Measurements from ENCODE around the gene SYNE2. TPM values are rescaled to one million over a fixed set of nuclear protein-coding genes. Genes with fewer than 3 reads are reported as not detected.

SYNE2 gene
- total RNA-seq, 1 experiment from 2014 or later: 37.5 TPM

DNA sequence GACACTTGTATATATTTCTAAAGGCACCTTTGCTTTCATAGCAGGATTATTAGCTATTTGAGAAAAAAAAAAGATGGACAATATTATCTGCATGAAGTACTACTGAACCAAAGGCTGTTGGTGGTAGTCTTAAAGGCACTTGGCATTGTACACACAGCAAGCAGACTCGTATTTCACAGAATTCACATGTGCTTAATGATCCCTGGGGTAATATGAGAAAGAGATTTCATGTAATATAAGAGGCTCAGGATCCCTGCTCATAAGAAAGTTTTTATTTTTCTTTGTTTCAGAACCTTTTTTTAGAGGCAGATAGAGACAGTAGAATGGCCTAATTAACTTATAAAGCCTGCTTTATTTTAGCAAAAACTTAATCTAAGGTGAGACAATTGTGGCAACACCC lies 59.5 kb downstream of the SYNE2 start:
- H3K9me3 ChIP-seq (ENCODE audit: control insufficient read depth, insufficient read depth, low read depth, low read length): no peaks in the 10 kb centered on the region
- intact Hi-C loops (cut with micrococcal nuclease; ENCODE audit: unreplicated experiment): no loop called here
- ATAC-seq: no peak
- no peaks in the 10 kb centered on the region for H3K27me3 ChIP-seq (ENCODE audit: control insufficient read depth, insufficient read depth, low read length)
- H3K36me3 ChIP-seq (ENCODE audit: control insufficient read depth, insufficient read depth, low read length): no peaks in the 10 kb centered on the region
- no peak for DNase-seq (ENCODE audit: low read depth, low spot score)
- no peak overlapping the region for H3K27ac ChIP-seq (ENCODE audit: low read length)
- POLR2A ChIA-PET: no interaction called here
- in situ Hi-C loops (cut with HindIII; ENCODE audit: low pct_unique_long_range_greater_than_20kb, low sequenced_read_pairs): no loop called here
- no peak overlapping the region for H3K4me3 ChIP-seq (ENCODE audit: low read depth in 2 of 2, low read length in 2 of 2)
- CTCF ChIA-PET: no interaction called here
- H3K4me1 ChIP-seq (ENCODE audit: control insufficient read depth, insufficient read depth, low read length): no peaks in the 10 kb centered on the region
- TF ChIP-seq POLR2AphosphoS5 (IDR thresholded peaks at IDR 0.05; ENCODE audit: low read depth, low read length): no peak
- TF ChIP-seq SIN3A (IDR thresholded peaks at IDR 0.05; ENCODE audit: borderline replicate concordance, insufficient read depth, low read depth, low read length): no peak
- TF ChIP-seq, protein P1, sequence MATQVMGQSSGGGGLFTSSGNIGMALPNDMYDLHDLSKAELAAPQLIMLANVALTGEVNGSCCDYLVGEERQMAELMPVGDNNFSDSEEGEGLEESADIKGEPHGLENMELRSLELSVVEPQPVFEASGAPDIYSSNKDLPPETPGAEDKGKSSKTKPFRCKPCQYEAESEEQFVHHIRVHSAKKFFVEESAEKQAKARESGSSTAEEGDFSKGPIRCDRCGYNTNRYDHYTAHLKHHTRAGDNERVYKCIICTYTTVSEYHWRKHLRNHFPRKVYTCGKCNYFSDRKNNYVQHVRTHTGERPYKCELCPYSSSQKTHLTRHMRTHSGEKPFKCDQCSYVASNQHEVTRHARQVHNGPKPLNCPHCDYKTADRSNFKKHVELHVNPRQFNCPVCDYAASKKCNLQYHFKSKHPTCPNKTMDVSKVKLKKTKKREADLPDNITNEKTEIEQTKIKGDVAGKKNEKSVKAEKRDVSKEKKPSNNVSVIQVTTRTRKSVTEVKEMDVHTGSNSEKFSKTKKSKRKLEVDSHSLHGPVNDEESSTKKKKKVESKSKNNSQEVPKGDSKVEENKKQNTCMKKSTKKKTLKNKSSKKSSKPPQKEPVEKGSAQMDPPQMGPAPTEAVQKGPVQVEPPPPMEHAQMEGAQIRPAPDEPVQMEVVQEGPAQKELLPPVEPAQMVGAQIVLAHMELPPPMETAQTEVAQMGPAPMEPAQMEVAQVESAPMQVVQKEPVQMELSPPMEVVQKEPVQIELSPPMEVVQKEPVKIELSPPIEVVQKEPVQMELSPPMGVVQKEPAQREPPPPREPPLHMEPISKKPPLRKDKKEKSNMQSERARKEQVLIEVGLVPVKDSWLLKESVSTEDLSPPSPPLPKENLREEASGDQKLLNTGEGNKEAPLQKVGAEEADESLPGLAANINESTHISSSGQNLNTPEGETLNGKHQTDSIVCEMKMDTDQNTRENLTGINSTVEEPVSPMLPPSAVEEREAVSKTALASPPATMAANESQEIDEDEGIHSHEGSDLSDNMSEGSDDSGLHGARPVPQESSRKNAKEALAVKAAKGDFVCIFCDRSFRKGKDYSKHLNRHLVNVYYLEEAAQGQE (IDR thresholded peaks at IDR 0.05; ENCODE audit: insufficient read depth in 1 of 2, low read depth in 2 of 2, low read length in 1 of 2): no peak
- TF ChIP-seq TCF7L2 (IDR thresholded peaks at IDR 0.05; ENCODE audit: low read depth, low read length): no peak
- TF ChIP-seq, protein P2, sequence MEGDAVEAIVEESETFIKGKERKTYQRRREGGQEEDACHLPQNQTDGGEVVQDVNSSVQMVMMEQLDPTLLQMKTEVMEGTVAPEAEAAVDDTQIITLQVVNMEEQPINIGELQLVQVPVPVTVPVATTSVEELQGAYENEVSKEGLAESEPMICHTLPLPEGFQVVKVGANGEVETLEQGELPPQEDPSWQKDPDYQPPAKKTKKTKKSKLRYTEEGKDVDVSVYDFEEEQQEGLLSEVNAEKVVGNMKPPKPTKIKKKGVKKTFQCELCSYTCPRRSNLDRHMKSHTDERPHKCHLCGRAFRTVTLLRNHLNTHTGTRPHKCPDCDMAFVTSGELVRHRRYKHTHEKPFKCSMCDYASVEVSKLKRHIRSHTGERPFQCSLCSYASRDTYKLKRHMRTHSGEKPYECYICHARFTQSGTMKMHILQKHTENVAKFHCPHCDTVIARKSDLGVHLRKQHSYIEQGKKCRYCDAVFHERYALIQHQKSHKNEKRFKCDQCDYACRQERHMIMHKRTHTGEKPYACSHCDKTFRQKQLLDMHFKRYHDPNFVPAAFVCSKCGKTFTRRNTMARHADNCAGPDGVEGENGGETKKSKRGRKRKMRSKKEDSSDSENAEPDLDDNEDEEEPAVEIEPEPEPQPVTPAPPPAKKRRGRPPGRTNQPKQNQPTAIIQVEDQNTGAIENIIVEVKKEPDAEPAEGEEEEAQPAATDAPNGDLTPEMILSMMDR (IDR thresholded peaks at IDR 0.05): no peak
- BruUV-seq (replicated peaks): no TSS peak

DNA sequence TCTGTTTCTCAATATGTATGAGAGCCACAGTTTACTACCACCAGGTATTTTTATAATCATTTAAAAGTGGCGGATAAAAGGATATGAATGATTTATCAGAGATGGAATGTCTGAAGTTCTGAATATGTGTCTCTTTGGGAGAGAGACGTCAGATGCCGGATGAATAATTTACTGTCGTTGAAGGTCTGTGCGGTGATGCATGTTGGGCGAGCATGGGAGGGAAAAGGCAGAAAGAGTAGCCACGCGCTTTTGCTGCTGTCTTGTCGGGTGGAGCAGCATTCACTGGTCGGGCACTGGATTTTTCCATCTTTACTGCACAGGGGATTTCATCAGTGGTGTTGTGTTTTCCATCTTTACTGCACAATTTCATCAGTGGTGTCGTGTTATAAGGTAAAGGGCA lies 65.6 kb downstream of the SYNE2 start:
- H3K4me3 ChIP-seq (ENCODE audit: low read depth in 2 of 2, low read length in 2 of 2): no peak overlapping the region
- no peaks in the 10 kb centered on the region for H3K36me3 ChIP-seq (ENCODE audit: control insufficient read depth, insufficient read depth, low read length)
- ATAC-seq (no peak), DNase-seq (ENCODE audit: low read depth, low spot score) (no peak)
- in situ Hi-C loops (cut with HindIII; ENCODE audit: low pct_unique_long_range_greater_than_20kb, low sequenced_read_pairs): no loop called here
- no peaks in the 10 kb centered on the region for H3K4me1 ChIP-seq (ENCODE audit: control insufficient read depth, insufficient read depth, low read length)
- H3K27me3 ChIP-seq (ENCODE audit: control insufficient read depth, insufficient read depth, low read length): no peaks in the 10 kb centered on the region
- H3K27ac ChIP-seq (ENCODE audit: low read length): no peak overlapping the region
- intact Hi-C loops (cut with micrococcal nuclease; ENCODE audit: unreplicated experiment): no loop called here
- TF ChIP-seq, protein P1 (IDR thresholded peaks at IDR 0.05; ENCODE audit: insufficient read depth in 1 of 2, low read depth in 2 of 2, low read length in 1 of 2): no peak
- TF ChIP-seq SIN3A (IDR thresholded peaks at IDR 0.05; ENCODE audit: borderline replicate concordance, insufficient read depth, low read depth, low read length): no peak
- no peak for TF ChIP-seq POLR2AphosphoS5 (IDR thresholded peaks at IDR 0.05; ENCODE audit: low read depth, low read length)
- no peak for TF ChIP-seq TCF7L2 (IDR thresholded peaks at IDR 0.05; ENCODE audit: low read depth, low read length)
- TF ChIP-seq, protein P2 (IDR thresholded peaks at IDR 0.05): no peak
- no TSS peak for BruUV-seq (replicated peaks)
- CTCF ChIA-PET: no interaction called here
- POLR2A ChIA-PET: no interaction called here
- no peaks in the 10 kb centered on the region for H3K9me3 ChIP-seq (ENCODE audit: control insufficient read depth, insufficient read depth, low read depth, low read length)

All from Panc1 (cell line).